ENCODE measurements around the gene HRCT1. TPM values are rescaled to one million over a fixed set of nuclear protein-coding genes. Genes with fewer than 3 reads are reported as not detected.

The HRCT1 gene
- total RNA-seq = 10 to 100 TPM in 1 of 2 donors, 1 to 10 TPM in 1; 4.9 to 12.5 TPM

DNA sequence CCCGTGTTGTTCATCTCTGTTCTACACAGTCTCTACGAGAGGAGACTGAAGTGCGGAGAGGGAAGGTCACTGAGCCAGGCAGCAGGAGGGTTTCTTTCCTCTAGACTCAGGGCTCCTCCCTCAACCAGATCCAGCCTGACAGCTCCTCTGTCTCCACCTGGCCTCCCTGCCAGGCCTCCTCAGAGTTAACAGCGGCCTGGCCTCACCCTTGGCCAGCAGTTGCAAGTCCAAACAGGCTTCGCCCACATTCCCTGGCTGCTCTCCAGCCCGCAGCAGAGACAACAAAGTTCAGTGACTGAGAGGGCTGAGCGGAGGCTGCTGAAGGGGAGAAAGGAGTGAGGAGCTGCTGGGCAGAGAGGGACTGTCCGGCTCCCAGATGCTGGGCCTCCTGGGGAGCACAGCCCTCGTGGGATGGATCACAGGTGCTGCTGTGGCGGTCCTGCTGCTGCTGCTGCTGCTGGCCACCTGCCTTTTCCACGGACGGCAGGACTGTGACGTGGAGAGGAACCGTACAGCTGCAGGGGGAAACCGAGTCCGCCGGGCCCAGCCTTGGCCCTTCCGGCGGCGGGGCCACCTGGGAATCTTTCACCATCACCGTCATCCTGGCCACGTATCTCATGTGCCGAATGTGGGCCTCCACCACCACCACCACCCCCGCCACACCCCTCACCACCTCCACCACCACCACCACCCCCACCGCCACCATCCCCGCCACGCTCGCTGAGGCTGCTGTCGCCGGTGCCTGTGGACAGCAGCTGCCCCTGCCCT lies at the start of gene HRCT1:
Gene HRCT1, plus strand, starts transcription at position 291 of the 768 bp plus-strand sequence. Its CDS starts 86 bp downstream, at position 377.
- H3K4me1 ChIP-seq = peaks cover 0 to 74% of the 10 kb centered on the region in 2 donors
- DNase-seq (ENCODE audit: low spot score) = peak; percentile 95
- H3K4me3 ChIP-seq = peak within 1 kb of the TSS; percentile 33 to 43
- TF ChIP-seq, protein P1, sequence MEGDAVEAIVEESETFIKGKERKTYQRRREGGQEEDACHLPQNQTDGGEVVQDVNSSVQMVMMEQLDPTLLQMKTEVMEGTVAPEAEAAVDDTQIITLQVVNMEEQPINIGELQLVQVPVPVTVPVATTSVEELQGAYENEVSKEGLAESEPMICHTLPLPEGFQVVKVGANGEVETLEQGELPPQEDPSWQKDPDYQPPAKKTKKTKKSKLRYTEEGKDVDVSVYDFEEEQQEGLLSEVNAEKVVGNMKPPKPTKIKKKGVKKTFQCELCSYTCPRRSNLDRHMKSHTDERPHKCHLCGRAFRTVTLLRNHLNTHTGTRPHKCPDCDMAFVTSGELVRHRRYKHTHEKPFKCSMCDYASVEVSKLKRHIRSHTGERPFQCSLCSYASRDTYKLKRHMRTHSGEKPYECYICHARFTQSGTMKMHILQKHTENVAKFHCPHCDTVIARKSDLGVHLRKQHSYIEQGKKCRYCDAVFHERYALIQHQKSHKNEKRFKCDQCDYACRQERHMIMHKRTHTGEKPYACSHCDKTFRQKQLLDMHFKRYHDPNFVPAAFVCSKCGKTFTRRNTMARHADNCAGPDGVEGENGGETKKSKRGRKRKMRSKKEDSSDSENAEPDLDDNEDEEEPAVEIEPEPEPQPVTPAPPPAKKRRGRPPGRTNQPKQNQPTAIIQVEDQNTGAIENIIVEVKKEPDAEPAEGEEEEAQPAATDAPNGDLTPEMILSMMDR (IDR thresholded peaks at IDR 0.05) = no peak
- no peaks in the 10 kb centered on the region for H3K9me3 ChIP-seq
- peak within 1 kb of the TSS; percentile 88 to 96 for H3K27ac ChIP-seq
- no peaks in the 10 kb centered on the region for H3K36me3 ChIP-seq
- no peaks in the 10 kb centered on the region for H3K27me3 ChIP-seq

DNA sequence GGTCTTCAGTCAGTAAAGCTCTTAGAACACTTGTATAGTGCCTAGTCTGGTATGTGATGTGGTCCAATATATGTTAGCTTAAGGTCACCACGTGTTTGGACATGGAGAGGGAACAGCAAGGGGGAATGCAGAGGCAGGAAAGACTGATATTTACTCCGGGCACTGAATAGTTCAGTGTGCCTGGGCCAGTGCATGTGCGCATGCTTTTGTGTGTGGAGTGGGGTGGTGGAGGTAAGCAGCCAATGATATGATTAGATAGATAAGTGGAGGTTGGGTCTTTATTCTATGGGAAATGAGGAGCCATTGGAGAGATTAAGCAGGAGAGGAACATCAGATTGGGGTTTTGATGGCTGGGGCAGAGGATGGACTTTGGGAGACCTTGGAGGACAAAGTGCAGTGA lies 49.8 kb upstream of the HRCT1 start:
- Histone ChIP-seq H3K9me3 (no peaks in the 10 kb centered on the region), H3K27me3 (no peaks in the 10 kb centered on the region), H3K4me3 (no peak overlapping the region), H3K27ac (no peak overlapping the region), H3K36me3 (peaks cover 10% of the 10 kb centered on the region), H3K4me1 (peaks cover 0 to 5% of the 10 kb centered on the region in 2 donors)
- peak; percentile 26 for DNase-seq (ENCODE audit: low spot score)
- TF ChIP-seq, protein P1 (IDR thresholded peaks at IDR 0.05) = no peak

DNA sequence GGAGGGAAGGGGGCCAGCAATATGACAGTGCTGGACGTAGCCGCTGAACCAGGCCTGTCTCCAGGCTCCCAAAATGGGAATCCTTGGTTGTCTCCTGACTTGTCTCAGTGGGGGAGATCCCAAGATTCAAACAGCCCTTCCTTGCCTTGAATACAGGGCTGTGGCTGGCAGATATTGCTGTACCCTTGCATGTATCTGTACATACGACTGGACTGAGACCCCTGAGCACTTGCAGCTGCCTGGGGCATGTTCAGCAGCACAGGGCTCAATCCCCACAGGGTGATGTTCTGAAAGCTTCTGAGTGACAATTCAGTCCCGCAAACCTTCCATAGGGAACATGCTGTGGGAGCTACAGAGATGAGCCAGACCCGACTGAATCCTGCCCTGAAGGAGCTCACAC lies 49.1 kb upstream of the HRCT1 start:
- Histone ChIP-seq H3K27ac (no peak overlapping the region), H3K4me1 (peaks cover 0 to 5% of the 10 kb centered on the region in 2 donors), H3K27me3 (no peaks in the 10 kb centered on the region), H3K36me3 (peaks cover 10% of the 10 kb centered on the region), H3K4me3 (no peak overlapping the region), H3K9me3 (no peaks in the 10 kb centered on the region)
- TF ChIP-seq, protein P1 (IDR thresholded peaks at IDR 0.05) = no peak
- peak; percentile 32 for DNase-seq (ENCODE audit: low spot score)

DNA sequence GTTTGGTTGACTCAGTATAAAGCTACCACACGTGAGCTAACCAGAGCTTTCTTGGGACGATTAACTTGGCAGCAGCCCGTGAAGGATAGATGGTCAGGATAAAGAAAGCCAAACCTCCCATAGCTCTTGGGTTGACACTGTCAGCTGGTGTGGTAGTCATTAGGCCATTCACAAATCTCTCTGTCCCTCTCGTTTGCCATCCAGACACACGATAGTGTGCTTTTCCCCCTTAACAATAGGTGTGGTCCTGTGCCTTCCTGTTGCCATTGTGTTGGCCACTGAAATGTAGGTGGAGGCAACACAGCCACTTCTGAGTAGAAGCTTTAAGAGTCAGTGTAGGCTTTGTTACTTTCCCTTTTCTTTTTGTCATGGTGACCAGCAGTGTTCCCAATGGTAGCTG lies 47.5 kb upstream of the HRCT1 start:
- Histone ChIP-seq H3K27me3 (no peaks in the 10 kb centered on the region), H3K9me3 (no peaks in the 10 kb centered on the region), H3K27ac (no peak overlapping the region), H3K4me1 (peaks cover 0 to 5% of the 10 kb centered on the region in 2 donors), H3K4me3 (no peak overlapping the region), H3K36me3 (peaks cover 6% of the 10 kb centered on the region)
- TF ChIP-seq, protein P1 (IDR thresholded peaks at IDR 0.05) = no peak
- no peak for DNase-seq (ENCODE audit: low spot score)

DNA sequence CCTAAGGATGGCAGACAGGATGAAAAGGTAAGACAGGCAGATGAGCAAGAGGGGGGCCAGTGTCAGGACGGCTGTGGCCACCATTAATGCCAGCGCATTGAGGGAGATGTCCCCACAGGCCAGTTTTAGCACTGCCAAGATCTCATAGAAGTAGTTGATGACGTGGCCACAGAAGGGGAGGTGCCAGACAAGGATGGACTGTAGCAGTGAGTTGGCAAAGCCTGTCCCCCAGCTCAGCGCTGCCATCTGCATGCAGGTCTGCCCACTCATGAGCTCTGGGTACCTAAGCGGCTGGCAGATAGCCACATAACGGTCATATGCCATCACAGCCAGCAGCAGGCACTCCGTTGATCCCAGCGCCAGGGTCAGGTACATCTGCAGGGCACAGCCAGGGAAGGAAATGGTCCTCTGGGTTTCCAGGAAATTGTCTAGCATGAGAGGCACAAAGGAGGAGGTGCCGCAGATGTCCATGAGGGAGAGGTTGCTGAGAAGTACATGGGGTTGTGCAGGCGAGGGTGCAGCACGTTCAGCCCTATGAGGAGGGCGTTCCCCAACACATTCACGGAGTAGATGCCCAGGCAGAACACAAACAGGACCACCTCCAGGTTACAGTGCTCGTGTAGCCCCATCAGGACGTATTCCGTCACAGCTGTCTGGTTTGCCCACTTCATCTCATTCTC lies 46.6 kb upstream of the HRCT1 start:
- Histone ChIP-seq H3K4me1 (peaks cover 0 to 5% of the 10 kb centered on the region in 2 donors), H3K27me3 (no peaks in the 10 kb centered on the region), H3K27ac (no peak overlapping the region), H3K36me3 (no peaks in the 10 kb centered on the region), H3K9me3 (no peaks in the 10 kb centered on the region), H3K4me3 (no peak overlapping the region)
- TF ChIP-seq, protein P1 (IDR thresholded peaks at IDR 0.05) = no peak
- peak; percentile 59 for DNase-seq (ENCODE audit: low spot score)
